HG02870 (cell line): ENCODE results near the gene BHLHE23.

ENCODE experiments used
- ATAC-seq: cut with Tn5 transposase; IDR thresholded peaks from one replicate; pipeline ENCODE4 v1.9.1; 2021; ENCODE audit warnings: mild to moderate bottlenecking, moderate library complexity; ENCODE audit not compliant: unreplicated experiment

Gene BHLHE23

DNA sequence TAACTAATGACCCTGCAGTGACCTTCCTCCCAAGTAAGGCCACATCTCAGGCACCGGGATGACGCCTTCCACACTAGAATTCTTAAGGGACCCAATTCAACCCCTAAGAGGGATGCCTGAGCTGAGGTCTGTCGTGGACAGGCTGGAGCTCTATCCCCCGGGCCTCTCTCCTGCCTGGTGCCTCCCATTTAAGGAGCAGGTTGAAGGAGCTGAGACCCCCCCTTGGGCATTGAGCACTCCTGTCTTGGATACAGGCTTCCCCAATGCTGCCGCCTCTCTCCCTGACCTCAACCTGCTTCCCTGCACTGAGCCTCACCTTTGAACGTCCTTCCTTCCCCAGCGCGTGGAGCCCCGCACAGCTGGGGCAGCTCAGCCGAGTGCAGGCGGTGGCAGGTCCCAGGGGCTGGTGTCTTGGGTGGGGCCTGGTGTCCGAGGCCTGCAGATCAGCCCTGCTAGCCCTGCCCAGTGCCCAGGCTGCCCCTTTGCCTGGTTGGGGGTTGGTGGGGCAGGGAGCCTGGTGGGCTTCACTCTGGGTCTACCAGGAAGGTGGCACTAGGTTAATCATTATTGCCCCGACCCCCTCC lies 19.9 kb upstream of the BHLHE23 start:
- ATAC-seq: no peak

DNA sequence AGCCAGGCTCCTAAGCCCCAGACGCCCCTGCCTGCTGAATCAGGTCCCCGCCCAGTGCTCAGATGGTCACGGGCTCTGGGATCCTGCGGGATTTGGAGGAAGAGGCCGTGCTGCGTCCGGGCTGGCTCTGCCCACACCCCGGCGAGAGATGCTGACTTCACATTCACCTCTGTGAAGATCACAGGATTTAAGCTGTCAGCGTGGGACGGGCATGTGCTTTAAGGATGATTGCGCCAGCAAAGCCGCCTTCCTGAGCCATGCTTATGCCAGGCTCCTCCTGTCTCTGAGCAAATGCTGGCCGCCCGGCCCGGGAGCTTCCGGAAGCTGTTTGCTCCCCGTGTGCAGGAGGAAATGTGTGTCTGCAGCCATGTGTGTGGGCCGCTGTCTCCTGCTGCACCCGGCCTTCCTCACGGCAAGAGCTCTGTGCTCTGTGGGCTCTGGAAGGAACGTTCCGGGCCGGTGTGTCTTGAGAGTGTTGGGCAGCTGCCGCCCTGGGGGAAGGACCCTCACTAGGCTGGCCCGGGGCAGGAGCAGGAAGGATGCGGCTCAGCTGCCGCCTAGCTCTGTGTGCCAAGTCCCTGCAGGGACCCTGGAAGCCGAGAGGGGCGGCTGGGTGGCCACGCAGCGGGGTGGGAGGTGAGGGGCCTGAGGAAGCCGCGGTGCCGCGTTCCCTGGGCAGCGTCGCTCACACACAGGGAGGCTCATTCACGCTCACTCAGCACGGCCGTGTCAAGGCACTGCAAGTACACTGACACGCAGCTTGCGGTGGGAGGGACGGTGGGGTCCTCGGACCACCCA lies 19.0 kb upstream of the BHLHE23 start:
- no peak for ATAC-seq

DNA sequence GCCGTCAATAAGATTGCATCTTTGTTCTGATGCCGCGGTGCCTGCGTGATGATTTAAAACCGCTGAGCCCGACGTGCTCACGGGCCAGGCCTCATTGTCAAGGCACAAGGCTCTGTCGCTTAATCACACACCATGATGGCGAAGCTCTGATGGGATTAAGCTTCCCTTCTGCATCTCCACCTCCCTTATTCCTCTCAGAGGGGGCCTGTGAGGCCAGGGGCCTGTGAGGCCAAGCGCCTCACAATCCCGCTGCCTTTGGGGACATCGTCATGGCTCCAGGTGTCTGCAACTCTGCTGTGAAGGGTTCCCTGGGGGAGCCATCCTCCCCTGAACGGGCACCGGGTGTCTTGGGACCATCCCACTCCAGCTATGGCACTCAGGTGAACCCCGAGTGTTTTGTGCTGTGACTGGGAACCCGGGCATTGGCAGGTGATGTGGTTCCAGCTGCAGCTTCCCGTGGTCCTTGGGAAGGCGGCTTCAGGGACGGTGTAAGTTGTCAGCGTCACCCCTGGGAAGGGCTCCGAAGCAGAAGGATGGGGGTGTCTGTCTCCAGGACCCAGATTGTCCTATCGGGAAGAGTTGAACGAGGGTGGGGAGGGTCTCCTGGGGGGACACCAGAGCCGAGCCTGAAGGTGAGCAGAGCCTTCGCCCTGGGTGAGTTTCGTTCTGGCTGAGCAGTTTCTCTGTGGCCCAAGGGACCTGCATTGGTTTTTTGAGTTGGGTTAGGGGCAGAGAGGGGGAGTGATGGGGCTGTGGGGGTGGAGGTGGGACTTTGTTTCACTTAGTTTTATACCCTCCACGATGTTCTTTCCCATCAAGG lies 18.0 kb upstream of the BHLHE23 start:
- ATAC-seq: no peak

DNA sequence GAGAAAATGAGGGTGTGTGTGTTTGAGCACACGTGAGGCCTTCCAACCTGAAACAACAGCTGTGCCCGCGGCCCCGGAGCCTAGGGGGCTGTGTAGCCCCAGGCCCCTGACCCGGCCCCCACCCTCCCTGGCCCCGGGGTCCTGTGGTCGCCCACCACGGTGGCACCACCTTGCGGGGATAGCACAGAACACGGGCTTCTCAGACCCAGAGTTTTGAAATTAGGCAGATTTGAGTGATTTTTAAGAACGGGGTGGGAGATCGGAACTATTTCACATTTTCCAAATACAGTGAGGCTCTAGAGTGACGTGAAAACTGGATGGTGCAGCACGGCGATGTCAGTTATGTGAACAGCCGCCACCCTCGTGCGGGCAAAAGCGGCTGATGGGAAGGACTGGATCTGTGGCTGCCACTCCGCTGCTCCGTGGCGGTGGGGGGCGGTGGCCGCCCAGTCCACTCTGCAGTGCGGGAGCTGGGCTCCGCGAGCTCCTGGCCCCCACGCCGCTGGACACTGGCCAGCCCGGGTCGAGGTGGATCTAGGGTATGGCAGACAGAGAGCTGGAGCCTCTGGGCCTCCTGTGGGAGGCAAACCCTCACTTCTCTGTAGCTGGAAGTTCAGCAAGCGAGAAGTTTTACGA lies 17.3 kb upstream of the BHLHE23 start:
- no peak for ATAC-seq

DNA sequence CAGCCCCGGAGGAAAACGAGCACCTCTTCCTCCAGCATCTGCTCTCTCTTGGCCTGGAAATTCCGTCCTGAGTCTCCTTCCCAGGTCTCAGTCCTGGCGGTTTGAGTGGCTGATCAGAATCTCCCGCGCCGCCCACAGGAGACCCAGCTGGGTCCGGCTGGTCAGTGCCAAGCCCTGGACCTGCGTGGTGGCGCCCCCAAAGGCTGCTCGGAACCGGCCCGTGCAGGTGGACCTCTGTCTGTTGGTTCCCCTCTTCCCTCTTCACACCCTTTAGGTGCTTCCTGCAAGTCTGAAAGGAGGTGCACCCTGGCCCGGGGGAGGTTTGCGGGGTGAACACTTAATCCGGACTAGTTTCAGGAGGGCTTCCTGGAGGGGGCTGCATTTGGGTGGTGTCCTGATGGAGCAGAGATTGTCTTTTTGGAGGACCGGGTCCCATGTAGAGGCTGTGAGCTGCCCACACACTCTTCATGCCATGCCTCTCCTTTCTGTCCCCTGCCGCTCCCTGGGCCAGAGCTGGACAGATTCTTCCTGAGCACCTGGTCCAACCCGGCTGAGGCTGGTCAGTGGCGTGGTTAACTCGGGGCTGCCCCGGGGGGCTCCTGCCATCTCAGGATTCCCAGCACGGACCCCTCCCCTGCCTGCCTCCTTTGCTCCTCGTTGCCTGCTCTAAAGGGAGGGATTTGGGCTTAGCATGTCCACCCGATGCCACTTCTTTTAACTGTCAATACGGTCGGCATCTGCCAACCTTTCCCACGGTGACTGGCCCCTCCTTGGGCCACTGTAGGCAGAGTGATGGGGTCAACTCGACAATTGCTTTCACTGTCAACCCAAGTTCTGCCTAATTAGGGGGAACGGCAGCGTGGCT lies 16.5 kb upstream of the BHLHE23 start:
- ATAC-seq: no peak

DNA sequence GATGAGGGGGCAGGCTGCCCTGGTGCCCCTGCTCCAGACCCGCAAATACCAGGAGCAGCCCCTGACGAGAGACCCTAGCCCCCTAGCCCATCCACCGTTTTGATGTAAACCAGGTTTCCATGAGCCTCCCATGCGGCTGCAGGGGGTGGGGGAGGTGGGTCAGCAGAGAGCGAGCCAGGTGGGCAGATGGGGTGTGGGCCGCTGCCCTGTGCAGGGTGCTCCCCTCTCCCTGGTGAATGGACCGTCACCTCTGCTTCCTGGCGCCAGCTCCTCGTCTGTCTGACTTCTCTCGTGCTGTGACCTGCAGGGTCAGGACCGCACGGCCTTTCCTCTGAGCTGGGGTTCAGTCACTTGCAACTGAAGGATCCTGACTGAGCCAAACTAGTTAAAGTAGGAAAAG lies 15.7 kb upstream of the BHLHE23 start:
- no peak for ATAC-seq

DNA sequence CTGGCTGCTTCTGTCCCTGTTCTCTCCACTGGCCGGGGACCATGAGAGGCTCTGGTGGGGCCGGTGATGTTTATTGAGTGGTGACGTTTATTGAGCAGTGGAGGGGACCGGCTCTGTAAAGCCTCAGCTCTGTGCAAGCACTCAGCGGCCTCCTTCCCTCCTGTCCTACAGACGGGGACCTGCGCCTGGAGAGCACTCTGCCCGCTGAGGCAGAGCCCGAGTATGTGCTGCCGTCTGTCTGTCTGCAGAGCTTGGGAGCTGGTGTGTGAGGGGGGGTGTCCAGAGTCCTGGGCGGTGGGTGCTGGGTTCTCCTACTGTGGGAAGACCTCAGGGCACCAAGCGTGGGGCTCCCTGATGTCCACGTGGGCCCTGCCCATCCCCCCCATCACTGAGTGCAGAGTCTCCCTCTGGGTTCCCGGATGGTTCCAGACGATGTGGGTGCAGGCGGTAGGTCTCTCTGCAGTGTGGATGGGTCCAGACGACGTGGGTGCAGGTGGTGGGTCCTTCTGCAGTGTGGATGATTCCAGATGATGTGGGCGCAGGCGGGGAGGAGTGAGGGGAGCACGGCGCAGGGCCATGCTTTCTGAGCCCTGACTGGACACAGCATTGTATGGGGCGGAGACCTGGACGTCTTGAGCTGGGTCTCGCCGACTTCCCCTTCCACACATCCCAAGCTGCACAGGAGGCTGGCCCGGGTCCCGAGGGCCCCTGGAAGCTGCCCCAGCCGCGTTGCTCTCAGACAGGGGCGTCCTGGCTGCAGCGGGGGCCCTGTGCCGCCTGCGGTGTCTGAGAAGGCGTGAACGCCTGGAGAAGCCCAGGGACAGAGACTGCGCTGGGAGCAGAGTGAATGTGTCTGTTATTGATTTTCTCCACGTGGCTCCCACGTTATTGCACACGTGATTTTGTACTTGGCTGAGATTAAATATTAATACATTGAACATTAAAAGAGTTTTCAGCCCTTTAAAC lies 14.9 kb upstream of the BHLHE23 start:
- no peak for ATAC-seq

DNA sequence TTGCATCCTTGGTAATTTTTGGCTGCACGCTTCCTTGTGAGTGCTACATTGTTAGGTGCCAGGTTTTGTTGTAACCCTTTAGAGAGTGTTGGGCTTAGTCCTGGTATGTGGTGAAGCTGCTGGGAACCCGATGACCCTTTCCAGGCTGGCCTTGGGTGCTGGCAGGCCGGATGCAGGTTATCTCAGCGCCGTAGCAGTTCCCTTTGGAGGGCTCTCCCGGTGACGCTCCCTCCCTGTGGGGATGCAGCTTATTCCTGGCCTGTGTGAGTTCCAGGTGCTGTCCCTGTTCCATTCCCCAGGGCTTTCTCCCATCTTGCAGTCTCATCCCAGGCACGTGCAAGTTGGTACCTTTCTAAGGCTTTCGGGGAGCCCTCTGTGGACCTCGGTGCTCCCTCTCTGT lies 13.9 kb upstream of the BHLHE23 start:
- ATAC-seq: no peak

DNA sequence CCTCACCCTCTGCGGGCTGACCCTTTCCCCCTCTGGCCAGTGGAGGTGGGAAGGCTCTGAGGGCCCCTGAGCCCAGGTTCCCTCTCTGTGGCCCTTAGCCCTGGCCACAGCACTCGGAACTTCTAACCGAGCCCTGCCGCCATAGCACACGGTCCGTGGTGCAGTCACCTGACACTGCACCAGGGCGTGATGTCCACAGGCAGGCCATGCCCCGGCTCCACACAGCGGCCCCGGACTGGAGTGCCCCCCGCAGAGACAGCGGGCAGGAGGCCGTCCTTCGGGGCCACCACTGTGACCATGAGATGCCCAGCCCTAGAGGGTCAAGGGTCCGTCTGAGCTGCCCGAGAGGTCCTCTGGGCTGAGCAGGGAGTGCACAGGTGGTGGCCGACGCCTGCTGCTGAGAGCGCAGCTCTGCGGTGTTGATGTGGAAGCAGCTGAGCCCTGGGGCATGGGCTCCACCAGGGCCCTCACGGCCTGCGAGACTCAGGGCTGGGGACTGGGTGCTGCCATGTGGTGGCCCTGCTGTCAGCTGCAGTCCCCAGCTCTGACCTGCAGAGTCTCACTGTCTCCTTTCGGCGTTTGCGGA lies 11.2 kb upstream of the BHLHE23 start:
- ATAC-seq: no peak

DNA sequence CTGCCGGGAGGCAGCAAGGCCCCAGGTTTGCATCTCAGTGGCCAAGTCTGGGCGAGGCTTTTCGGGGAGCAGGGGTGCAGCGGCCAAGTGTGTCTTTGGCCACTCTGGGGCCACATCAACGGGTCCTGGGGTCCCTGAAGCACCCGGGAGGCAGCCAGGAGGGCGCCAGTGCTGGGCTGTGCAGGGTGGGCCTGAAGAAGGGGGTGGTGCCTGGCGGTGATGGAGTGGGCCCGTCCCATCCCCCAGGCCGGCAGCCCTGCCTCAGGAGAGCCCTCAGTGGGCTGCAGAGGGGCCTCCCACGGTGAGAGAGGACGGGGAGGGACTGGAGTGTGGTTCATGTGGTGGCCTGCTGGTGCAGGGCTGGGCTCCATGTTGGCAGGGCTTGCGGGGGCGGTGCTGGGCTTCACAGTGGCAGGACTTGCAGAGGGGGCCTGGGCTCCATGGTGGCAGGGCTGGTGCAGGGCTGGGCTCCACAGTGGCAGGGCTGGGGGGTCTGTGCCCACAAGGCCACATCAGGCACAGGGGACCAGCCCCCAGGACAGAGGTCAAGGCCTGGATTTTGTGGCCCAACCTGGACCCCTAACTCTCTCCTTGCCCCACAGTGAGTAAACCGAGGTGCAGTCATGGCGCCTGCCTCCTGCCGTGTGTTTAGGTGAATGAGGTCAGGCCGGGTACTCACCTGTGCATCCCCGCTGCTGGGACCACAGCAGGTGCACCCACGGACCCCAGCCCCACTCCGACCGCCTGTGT lies 10.5 kb upstream of the BHLHE23 start:
- no peak for ATAC-seq

DNA sequence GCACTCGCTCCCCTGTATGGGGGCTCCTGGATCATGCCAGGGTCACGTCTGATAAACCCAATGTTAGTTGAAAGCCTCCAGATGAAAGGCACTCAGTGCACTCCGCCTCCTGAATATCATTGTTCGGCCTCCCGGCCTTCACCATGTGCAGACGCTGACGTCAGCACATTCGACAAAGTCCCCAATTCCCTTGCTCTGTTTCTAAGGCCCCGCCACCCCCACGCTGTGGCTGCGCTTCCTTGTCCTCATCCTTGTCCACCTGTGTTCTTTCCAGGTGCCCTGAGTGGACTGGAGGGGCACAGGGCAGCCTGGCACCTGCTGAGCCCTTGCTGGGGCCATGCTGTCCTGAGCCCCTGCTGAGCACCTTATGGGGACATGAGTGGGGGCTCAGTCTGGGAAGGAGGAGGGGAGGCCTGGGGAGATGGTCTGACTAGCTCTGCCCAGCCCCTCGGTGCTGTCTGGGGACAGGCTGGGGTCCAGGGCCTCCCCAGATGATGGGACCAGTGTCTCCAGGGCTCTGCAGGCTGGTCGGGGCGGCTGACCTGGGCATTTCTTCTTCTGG lies 9.8 kb upstream of the BHLHE23 start:
- ATAC-seq: no peak

DNA sequence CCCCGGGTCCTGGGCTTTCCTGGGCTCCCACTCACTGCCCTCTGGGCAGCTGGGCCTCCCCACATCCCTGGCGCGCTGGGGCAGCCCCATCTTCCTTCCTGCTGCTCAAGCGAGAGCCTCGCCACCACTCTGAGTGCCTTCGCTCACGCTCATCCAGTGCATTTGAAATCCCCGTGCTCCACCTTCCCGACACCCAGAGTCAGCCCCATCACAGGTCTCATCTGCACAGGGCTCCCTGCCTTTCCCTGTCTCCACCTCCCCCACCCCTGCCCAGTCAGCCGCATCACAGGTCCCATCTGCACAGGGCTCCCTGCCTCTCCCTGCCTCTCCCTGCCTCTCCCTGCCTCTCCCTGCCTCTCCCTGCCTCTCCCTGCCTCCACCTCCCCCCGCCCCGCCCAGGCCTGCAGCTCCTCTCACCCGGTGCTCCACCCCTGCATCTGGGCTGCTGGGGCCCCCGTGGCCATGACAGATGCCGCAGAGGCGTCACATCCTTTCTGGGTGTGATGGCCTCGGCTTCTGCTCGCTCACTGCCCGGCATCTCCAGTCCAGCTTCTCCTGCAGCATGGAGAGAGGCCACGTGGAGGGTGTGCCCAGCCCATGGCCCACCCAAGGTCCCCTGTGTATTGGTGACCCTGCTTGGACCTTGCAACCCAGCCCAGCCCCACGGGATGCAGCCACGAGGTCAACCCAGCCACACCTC lies 9.0 kb upstream of the BHLHE23 start:
- ATAC-seq: no peak

DNA sequence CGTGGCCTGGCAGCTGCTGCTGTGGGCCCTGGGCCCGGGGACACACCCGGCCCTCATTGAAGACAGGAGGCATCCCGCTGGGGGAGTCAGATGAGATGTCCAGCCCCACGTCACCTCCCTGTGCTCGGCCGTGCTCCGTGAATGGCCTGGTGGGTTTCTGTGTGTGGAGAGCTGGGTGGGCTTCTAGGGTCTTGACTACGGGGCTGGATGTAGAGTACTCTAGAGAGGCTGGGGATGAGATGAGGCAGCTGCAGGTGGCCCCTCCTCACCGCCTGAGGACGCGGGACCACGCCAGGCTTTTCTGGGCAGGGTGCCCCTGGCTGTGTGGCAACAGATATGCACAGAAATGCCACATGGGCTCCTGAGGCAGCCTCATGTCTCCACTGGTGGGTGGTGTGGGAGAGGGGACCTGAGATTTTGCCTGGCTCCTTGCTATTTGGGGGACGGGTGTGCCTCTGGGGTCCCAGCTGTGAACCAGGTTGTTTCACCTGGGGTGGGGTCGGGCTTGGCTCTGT lies 8.4 kb upstream of the BHLHE23 start:
- no peak for ATAC-seq

DNA sequence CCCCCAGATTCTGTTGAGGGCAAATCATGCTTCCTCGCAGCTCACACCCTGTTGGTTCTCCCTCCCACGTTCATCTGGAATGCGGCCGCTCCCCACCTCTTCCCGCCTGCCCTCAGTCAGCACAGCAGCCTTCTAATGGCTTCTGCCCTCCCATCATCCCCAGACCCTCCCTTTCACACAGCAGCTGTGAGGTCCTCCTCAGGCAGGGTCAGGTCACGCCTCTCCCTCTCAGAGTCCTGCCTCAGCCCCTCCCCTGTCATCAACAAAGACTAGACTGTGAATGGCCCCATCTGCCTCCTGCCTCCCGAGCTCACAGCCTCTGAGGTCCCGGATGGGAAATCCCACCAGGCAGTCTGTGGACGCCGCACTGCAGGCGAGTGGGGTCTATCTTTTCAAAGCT lies 7.9 kb upstream of the BHLHE23 start:
- no peak for ATAC-seq

DNA sequence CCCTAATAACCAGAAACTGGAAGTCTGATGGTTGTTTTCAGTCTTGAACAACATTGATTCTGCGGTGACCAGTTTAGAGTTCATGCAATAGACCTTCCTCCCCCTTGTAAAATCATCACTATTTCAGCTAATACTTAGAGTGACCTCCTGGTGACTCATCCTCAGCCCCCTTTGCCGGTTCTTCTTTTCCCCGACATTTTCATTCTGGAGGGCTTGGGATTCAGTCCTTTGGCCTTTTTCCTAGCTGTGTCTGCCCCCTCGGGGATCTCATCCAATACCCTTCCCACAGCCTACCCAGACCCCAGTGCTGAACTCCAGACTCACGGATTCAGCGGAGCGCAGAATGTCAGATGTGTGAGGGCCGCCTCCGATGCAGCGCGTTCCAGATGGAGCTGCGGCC lies 7.5 kb upstream of the BHLHE23 start:
- ATAC-seq: no peak

DNA sequence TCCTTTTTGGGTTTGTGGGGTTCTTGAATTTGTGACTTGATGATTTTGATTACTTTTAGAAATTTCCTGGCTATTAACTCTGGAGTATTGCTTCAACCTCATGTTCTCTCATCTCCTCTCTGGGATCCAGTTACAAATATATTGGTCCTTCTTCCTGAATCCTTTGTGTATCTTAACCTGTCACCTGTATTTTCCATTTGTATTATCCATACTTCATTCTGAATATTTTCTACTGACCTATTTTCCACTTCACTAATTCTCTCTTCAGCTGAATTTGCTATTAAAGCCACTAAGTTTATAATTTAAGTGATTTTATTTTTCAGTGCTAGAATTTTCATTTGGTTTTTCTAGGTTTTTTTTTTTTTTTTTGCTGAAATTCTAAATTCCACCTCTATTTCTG lies 6.4 kb upstream of the BHLHE23 start:
- no peak for ATAC-seq

DNA sequence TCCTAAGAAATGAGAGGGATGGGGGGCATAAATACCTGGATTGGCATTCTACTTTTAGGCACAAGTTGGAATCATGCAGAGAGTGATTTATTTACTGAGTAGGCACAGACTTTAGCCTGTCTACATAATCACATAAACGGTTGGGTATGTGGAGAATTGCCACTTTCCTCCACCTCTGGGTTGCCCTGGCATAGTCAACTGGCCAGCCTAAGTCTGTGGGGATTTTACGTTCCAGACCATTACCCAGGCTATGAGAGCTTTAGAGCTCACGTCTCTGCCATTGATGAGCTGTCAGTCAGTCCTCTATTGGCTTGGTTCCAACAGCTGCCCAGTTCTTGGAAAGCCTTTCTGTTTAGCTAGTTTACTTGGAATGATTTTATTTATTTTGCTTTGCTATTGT lies 5.0 kb upstream of the BHLHE23 start:
- ATAC-seq: no peak
